A549 (cell line): ENCODE measurements around the gene PON1.

Experiments used
- CEBPB ChIP-seq, 2 experiments: fragments of >200 bp in 1 of 2; sonication (Bioruptor Twin) in 1 of 2; formaldehyde crosslinking in 1 of 2; IDR thresholded peaks; 2 replicates each; pipeline ENCODE4 v1.6.1; 2012 to 2016
- TF ChIP-seq, protein P1 (sequence below): fragments of >200 bp; sonication (Bioruptor Twin); formaldehyde crosslinking; IDR thresholded peaks from 3 replicates; pipeline ENCODE4 v1.5.1; 2016

DNA sequence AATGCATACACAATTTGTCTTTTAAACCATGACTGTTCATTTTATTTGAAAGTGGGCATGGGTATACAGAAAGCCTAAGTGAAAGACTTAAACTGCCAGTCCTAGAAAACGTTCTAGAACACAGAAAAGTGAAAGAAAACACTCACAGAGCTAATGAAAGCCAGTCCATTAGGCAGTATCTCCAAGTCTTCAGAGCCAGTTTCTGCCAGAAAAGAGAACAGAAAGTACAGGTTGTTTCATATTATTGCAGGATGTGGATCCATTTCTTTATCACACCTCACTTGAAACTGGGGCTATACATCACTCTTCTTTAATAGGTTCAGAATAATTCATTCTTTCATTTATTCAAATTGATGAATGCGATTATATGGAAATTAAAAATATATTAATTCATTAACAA lies 7.7 kb downstream of the PON1 start:
- no peak for TF ChIP-seq CEBPB (IDR thresholded peaks at IDR 0.05)
- TF ChIP-seq, protein P1, sequence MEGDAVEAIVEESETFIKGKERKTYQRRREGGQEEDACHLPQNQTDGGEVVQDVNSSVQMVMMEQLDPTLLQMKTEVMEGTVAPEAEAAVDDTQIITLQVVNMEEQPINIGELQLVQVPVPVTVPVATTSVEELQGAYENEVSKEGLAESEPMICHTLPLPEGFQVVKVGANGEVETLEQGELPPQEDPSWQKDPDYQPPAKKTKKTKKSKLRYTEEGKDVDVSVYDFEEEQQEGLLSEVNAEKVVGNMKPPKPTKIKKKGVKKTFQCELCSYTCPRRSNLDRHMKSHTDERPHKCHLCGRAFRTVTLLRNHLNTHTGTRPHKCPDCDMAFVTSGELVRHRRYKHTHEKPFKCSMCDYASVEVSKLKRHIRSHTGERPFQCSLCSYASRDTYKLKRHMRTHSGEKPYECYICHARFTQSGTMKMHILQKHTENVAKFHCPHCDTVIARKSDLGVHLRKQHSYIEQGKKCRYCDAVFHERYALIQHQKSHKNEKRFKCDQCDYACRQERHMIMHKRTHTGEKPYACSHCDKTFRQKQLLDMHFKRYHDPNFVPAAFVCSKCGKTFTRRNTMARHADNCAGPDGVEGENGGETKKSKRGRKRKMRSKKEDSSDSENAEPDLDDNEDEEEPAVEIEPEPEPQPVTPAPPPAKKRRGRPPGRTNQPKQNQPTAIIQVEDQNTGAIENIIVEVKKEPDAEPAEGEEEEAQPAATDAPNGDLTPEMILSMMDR = no peak
